ENCODE measurements around the gene ASS1.
A peak's percentile ranks its signal among the peaks of the same experiment; 100 is the strongest.

ASS1 gene

GRCh38 chr9:130458027-130458803 is 13.5 kb downstream of the ASS1 start:
- peak; percentile 30 for DNase-seq

GRCh38 chr9:130458804-130459067 is 14.0 kb downstream of the ASS1 start:
- no peak for DNase-seq

GRCh38 chr9:130459151-130459550 is 14.4 kb downstream of the ASS1 start:
- no peak for DNase-seq

GRCh38 chr9:130459941-130460669 is 15.3 kb downstream of the ASS1 start:
- no peak for DNase-seq

- peak; percentile 76 for DNase-seq
Measured at GRCh38 chr9:130461218-130461630, 16.5 kb downstream of the ASS1 start.

- DNase-seq = no peak
Measured at GRCh38 chr9:130461731-130462130, 17.0 kb downstream of the ASS1 start.

- DNase-seq = peak; percentile 68
Measured at GRCh38 chr9:130462685-130463540, 18.2 kb downstream of the ASS1 start.

GRCh38 chr9:130463763-130464745 is 19.3 kb downstream of the ASS1 start:
- no peak for DNase-seq

- peak; percentile 65 for DNase-seq
Measured at GRCh38 chr9:130465383-130466096, 20.8 kb downstream of the ASS1 start.

GRCh38 chr9:130466537-130467217 is 21.9 kb downstream of the ASS1 start:
- peak; percentile 91 for DNase-seq

GRCh38 chr9:130467316-130467715 is 22.6 kb downstream of the ASS1 start:
- DNase-seq = peak; percentile 99

GRCh38 chr9:130468566-130468965 is 23.8 kb downstream of the ASS1 start:
- DNase-seq = no peak

GRCh38 chr9:130470269-130470668 is 25.5 kb downstream of the ASS1 start:
- no peak for DNase-seq

- DNase-seq = no peak
Measured at GRCh38 chr9:130470950-130471349, 26.2 kb downstream of the ASS1 start.

- DNase-seq = peak; percentile 68
Measured at GRCh38 chr9:130471411-130472183, 26.8 kb downstream of the ASS1 start.

GRCh38 chr9:130472184-130472705 is 27.5 kb downstream of the ASS1 start:
- no peak for DNase-seq

GRCh38 chr9:130473009-130473408 is 28.2 kb downstream of the ASS1 start:
- no peak for DNase-seq

GRCh38 chr9:130473566-130473965 is 28.8 kb downstream of the ASS1 start:
- DNase-seq = peak; percentile 60

GRCh38 chr9:130474106-130474505 is 29.3 kb downstream of the ASS1 start:
- no peak for DNase-seq

- DNase-seq = no peak
Measured at GRCh38 chr9:130476151-130476730, 31.5 kb downstream of the ASS1 start.
